Measurements from ENCODE around the gene GPR68. TPM values are rescaled to one million over a fixed set of nuclear protein-coding genes. Genes with fewer than 3 reads are reported as not detected.
"Not testable (repeated sequence)": the region's sequence is repeated elsewhere in the genome, so short reads cannot be mapped to it uniquely, and the experiment has no call there.

The GPR68 gene
- polyA plus RNA-seq, 2 of the 4 experiments (the other 2 are of a cell fraction) = 0.09 TPM

GRCh38 chr14:91184559-91184958 lies 59.9 kb downstream of the GPR68 start:
- TF ChIP-seq BHLHE40 (IDR thresholded peaks at IDR 0.05; ENCODE audit: low read depth, low read length) (no peak), JUN (IDR thresholded peaks at IDR 0.05) (no peak), CTCF (IDR thresholded peaks at IDR 0.05) (no peak), KDM1A (IDR thresholded peaks at IDR 0.05; ENCODE audit: low read depth) (no peak)
- DNase-seq (ENCODE audit: low read depth in 1 of 2, low spot score in 1 of 2) = no peak
- POLR2A ChIA-PET = no interaction called here
- Histone ChIP-seq H3K9me3 (no peaks in the 10 kb centered on the region), H3K4me3 (no peak overlapping the region), H3K4me1 (no peaks in the 10 kb centered on the region), H3K27ac (no peak overlapping the region), H3K4me2 (no peak overlapping the region)
- CTCF ChIA-PET = interaction anchor here (0.6 to 1.5 kb wide), 4 partner anchors 11 to 901 kb away, joined by 3 to 15 read pairs (median 3); partner anchors contain the start of gene DGLUCY
- no peak for ATAC-seq
- no peak for FAIRE-seq

GRCh38 chr14:91182753-91183152 lies 61.8 kb downstream of the GPR68 start:
- ATAC-seq; DNase-seq (ENCODE audit: low read depth in 1 of 2, low spot score in 1 of 2); FAIRE-seq; H3K4me3 ChIP-seq; H3K9me3 ChIP-seq; H3K27ac ChIP-seq; H3K4me1 ChIP-seq; H3K4me2 ChIP-seq; POLR2A ChIA-PET: not testable (repeated sequence)
- CTCF ChIA-PET = interaction anchor here (1.5 kb wide), 1 partner anchor 9 kb away, joined by 15 read pairs; no protein-coding TSS in a partner anchor
- whole genome bisulfite sequencing (ENCODE audit: missing lambda C conversion rate) = 84% methylated on average over 3 of the region's 3 CpGs

Other genes with a start within 250 kb of the GPR68 start
- 3.6 and 4.1 TPM in 2 replicates for gene RPS6KA5, start 184.1 kb downstream of the GPR68 start, polyA plus RNA-seq (2011; rRNA removed)
- 2.2 to 3.2 TPM (median 3.0 TPM) in 3 replicates for gene RPS6KA5, start 184.1 kb downstream of the GPR68 start, polyA plus RNA-seq (2017; fragmentation: RNase III; extraction: RNeasy Plus Mini Kit Qiagen cat#74134 plus additional on column Dnase treatment)
- gene DGLUCY, start 130.6 kb downstream of the GPR68 start, polyA plus RNA-seq (2011; rRNA removed) = 14.4 and 17.9 TPM in 2 replicates
- 17.5 to 19.4 TPM (median 18.2 TPM) in 3 replicates for gene DGLUCY, start 130.6 kb downstream of the GPR68 start, polyA plus RNA-seq (2017; fragmentation: RNase III; extraction: RNeasy Plus Mini Kit Qiagen cat#74134 plus additional on column Dnase treatment)
- gene CCDC88C, start 173.1 kb upstream of the GPR68 start, polyA plus RNA-seq (2011; rRNA removed) = 3.7 and 3.9 TPM in 2 replicates
- gene CCDC88C, start 173.1 kb upstream of the GPR68 start, polyA plus RNA-seq (2017; fragmentation: RNase III; extraction: RNeasy Plus Mini Kit Qiagen cat#74134 plus additional on column Dnase treatment) = 2.9 to 3.6 TPM (median 3.6 TPM) in 3 replicates